NCI-H2081 (cell line): ENCODE measurements around the gene TRPM2.
"Not testable (repeated sequence)": the region's sequence is repeated elsewhere in the genome, so short reads cannot be mapped to it uniquely, and the experiment has no call there.

Source experiments
- DNase-seq, 2 experiments: peaks; one replicate each; lab custom pipeline; 2025; lab: John Stamatoyannopoulos, UW

The TRPM2 gene

DNA sequence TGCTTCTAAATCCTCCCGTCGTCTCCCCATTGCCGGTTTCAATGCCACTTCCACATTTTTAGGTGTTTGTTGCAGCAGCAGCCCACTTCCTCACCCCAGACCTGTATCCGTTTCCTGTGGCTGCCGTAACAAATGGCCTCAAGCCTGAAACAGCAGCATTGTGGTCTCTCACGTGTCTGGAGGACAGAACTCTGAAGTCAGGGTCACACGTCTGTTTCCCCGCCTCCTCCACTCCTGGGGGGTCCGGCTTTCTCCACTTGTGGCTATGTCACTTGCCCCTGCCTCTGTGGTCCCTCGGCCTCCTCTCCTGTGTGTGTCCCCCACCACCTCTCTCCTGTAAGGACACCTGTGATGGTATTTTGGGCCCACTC lies 21.8 kb downstream of the TRPM2 start:
- DNase-seq: no peak

DNA sequence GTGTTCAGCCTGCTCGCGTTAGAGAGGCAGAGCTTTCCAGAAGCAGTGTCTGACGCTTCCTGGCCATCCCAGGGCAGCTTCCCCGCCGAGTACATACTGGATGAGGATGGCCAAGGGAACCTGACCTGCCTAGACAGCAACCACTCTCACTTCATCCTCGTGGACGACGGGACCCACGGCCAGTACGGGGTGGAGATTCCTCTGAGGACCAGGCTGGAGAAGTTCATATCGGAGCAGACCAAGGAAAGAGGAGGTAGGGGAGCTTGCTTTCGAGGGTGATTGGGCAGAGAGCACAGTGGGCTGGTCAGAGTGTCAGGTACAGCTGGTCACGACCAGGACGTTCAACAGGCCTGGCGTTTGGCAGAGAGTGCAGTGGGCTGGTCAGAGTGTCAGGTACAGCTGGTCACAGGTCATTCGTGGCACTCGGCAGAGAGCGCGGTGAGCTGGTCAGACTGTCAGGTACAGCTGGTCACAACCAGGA lies 22.4 kb downstream of the TRPM2 start:
- DNase-seq: no peak

DNA sequence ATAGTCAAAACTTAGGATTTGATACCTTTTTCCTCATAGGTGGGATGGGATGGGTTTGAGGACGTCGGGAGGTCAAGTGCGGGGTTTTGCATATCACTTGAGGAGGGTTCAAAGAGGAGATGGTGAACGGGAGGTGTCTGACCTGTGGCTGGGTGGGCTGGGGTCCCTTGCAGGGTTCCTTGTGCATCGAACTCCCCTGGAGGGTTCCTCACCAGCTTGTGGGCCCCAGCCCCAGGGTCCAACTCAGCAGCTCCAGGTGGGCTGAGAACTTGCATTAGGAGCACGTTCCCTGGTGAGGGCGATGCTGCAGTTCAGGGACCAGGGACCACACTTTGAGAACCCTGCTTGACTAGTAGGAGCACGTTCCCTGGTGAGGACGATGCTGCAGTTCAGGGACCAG lies 23.2 kb downstream of the TRPM2 start:
- DNase-seq: no peak

DNA sequence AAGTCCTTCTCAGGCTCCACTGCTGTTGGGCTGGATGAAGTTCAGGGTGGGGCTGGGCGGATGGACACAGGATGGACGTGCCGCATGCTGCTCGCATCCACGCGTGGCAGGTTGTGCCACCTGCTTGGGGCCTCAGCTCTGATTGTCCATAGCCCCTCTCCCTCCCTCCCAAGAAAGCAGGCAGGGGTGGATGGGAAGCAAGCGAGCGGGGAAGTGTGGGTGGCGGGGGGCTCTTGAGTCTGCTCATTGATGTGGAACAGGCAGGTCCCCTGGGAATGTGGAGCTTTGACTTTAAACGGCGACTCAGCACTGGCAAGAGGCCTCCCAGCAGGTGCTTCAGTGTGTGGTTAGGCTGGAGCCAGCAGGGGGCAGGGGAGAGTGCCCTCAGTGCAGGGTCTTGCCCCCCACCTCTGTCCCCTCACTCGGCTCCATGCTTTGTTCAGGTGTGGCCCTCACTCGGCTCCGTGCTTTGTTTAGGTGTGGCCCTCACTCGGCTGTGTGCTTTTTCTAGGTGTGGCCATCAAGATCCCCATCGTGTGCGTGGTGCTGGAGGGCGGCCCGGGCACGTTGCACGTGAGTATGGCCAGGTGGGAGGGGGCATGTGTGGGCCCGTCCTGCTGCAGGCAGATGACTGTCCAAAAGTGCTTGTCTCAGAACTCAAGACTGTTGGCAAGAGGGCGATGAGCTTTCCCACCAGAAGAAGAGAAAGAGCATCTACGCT lies 23.9 kb downstream of the TRPM2 start:
- no peak for DNase-seq

DNA sequence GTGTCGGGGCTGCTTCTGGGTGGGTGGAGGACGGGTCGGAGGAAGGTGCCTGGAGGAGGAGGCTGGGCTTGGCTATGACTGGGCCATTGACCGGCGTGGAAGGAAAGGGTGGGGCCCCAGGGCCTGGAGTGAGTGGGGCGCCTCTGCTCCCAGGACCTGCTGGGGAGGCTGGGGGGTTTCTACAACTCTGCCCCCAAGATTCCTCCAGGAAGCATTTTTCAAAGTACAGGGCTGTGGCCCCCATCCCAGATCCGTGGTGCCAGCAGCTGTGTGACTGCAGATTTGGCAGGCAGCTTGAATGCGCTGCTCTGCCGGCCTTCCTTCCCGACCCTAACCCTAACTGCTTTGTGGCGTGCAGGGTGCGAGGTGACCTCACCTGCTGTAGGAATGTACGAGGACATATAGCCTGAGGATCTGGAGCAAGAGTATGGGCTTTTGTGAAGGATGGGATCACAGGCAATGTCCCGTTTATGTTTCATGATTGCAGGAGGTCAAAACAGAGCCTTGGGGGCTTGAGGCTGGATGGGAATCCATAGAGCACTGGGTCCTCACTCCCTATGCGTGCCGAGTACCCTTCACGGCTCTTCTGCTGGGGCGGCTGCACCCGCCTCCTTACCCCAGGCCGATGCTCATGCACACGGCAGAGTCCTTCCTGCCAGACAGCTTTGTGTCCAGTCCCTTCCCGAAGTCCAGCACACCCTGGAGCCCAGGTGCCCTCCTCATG lies 24.7 kb downstream of the TRPM2 start:
- DNase-seq: no peak

DNA sequence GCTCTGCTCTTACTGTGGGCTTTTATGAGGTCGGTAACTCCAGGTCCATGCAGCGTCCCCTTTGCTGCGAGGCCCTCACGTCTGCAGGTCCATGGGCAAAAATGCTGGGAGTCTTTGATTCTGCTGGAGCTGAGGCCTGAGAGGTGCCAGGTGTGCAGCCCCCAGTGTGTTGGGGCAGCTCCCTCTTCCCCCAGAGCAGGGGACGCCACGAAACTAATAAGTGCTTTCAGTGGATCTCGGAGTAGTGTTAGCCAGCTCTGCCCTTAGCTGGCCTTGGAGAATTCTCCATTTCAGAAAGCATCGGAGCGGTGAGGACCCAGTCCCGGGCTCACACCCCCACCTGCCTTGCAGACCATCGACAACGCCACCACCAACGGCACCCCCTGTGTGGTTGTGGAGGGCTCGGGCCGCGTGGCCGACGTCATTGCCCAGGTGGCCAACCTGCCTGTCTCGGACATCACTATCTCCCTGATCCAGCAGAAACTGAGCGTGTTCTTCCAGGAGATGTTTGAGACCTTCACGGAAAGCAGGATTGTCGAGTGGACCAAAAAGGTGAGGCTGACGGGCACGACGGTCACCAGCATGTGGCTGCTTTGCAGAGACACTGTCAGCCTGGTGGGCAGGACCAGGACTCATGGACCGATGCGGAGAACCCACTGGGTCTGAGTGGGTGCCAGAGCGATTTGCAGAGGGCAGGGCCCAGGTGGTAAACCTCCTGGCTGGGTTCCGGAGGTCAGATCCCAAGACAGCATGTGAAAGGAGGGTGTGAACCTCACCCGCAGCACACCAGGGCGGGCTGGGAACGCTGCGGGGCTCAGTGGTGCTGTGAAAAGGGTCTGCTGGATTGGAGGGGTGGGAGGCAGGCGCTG lies 25.5 kb downstream of the TRPM2 start:
- DNase-seq: no peak

DNA sequence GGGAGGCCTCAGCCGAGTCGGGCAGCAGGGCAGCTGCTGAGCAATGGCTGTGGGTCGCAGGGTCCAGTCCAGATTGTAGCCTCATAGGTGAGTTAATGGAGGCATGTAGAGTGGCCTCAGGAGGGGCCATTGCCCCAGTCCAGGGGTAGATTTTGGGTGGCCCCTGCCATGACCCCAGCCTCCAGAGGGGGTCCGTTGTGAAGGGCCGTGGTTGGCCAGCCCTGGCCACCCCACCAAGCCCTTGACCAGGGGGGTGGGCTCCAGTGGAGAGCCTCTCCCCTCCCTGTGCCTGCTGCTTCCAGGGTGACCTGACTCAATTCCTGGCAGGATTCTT lies 26.1 kb downstream of the TRPM2 start:
- no peak for DNase-seq

DNA sequence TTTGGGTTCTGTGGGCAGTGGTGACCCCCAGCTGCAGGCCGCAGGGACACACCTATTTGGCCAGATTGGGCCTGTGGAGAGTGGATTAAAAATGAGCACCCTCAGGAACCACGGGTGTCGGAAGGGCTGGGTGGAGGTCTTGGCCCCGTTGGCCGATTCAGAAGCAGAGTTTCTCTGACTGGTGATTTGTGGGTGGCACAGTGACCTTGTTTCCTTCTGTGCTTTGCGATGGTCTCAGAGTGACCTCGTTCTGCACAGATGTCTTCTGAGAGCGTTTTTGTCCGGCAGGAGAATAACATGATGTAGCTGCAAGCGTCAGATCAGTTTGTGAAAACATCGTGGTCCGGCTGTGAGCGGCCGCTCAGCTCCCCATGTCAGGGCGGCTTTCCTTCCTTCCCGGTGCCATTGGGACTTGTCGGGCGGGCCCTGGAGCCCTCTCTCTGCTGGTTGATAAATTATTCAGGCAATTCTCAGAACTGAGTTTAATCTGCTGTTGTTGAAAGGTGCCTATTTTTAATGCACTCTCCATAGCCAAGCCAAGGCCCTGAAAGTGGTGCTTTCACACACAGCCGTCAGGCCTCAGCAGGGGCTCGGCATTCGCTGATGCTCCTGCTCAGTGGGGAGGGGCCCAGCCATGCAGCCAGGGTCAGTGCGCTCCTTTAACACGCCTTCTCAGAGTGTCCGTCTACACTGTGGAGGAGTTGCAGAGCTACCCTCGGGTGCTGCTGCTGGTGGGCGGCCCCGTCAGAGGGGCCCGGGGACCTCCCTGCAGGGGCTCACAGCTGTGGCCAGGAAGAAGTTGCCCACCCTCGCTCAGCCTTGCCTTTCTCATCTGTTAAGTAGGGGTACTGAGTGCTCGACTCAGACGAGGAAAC lies 26.8 kb downstream of the TRPM2 start:
- no peak for DNase-seq

DNA sequence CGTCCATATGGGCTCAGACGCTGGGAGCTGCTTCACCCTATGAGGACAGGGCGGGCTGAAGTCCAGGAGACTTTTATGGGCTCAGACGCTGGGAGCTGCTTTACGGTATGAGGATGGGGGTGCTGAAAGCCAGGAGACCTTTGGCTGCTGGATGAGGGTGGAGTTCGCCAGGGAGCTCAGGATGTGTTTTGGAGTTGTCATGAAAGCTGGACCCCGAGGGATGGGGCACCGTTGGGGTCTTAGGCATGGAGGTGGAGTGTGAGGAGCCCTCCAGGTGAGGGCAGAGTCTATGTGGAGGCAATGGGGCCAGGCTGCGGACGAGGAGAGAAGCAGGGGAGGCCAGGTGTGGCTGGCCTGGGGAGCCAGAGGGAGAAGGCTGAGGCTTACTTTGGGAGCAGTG lies 27.5 kb downstream of the TRPM2 start:
- DNase-seq: no peak

DNA sequence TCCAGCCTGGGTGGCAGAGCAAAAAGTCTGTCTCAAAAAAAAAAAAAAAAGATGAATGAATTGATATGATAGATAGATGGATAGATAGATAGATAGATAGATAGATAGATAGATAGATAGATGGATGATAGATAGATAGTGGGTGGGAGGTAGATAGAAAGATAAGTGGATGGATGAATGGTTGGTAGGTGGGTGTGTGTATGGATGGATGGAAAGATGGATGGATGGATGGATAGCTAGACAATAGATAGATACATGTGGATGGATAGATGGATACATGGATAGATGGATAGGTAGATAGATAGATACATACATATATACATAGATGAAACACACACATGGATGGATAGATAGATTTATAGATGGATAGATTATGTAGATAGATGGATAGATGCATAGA lies 28.5 kb downstream of the TRPM2 start:
- no peak for DNase-seq

DNA sequence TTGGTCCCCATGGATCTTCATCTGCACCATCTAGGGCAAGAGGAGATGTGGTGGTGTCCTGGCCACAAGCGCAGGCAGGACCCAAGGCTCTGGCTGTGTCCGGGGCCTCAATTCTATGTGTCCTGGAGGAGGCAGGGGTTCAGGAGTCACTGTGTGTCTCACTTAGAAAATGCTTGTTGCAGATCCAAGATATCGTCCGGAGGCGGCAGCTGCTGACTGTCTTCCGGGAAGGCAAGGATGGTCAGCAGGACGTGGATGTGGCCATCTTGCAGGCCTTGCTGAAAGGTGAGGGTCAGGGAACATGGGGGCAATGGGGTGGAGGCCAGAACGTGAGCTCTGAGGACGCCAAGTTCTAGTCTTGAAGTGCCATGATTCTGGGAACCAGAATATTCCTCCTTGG lies 29.1 kb downstream of the TRPM2 start:
- DNase-seq: no peak

DNA sequence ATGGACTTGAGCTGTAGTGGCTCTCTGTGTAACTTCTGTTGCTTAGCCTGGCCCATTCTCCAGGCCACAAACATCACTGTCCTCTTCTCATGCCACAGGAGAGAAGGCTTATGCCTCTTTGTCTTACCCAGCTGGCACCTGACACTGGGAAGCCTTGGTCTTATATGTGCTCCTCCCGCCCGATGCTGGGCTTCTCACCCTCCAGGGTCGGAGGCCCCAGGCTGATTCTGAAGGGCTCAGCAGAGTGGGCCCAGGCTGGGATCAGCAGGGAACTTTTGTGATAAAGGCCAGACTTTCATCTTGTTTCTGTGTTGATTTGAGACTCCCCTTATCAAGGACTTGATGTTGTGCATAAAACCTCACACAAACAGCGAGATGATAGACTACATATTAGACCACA lies 29.8 kb downstream of the TRPM2 start:
- no peak for DNase-seq

DNA sequence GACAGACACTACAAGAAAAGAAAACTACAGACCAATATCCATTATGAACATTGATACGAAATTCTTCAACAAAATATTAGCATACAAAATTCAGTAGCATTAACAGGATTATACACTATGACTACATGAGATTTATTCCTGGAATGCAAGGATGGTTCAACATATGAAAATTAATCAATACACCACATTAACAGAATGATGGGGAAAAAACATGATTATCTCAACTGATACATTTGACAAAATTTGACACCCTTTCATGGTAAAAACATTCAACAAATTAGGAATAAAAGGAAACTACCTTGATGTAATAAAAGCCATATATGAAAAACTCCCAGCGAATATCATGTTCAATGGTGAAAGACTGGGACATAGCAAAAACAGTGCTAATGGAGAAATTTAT lies 31.5 kb downstream of the TRPM2 start:
- DNase-seq: no peak

DNA sequence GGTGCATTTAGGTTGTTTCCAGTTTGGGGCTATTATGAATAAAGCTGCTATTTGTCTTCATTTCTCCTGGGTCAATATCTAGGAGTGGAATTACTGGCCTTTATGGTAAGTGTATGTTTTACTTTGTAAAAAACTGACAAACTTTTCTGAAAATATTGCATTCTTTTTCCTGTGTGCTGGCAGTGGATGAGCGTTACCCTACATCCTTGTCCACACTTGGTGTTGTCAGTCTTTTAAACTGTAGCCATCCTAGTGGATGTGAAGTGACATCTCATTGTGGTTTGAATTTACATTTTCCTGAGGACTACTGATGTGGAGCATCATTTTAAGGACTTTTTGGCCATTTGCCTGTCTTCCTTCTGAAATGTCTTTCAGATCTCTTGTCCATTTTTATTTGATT lies 35.9 kb downstream of the TRPM2 start:
- no peak for DNase-seq

DNA sequence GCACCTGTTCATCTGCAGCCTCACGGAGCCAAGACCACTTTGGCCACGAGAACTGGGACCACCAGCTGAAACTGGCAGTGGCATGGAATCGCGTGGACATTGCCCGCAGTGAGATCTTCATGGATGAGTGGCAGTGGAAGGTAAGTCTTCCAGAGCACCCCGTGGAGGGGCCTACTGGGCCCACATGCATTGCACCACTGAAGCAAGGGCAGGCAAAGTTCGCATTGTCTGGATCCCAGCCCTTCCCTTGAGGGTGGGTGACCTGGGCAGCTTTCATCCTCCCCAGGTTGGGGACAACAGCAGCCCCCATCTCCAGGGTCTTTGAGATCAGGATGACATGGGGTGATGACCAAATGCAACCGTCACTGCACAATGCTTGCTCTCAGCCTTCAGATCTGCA lies 37.5 kb downstream of the TRPM2 start:
- no peak for DNase-seq

DNA sequence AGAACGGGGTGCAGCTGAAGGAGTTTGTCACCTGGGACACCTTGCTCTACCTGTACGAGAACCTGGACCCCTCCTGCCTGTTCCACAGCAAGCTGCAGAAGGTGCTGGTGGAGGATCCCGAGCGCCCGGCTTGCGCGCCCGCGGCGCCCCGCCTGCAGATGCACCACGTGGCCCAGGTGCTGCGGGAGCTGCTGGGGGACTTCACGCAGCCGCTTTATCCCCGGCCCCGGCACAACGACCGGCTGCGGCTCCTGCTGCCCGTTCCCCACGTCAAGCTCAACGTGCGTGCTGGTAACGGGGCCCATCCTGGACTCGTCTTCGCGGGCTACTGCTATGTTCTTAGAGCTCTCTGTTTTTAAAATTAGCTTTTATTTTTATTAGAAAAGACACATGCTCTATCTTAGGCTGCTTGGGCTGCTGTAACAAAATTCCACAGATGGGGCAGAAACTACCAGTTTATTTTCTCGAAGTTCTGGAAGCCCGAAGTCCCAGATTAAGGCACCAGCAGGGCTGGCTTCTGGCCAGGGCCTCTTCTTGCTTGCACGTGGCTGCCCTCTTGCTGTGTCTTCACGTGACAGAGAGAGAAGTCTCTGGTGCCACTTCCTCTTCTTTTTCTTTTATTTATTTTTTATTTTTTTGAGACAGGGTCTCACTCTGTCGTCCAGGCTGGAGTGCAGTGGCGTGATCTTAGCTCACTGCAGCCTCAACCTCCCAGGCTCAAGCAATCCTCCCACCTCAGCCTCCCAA lies 38.1 kb downstream of the TRPM2 start:
- no peak for DNase-seq

DNA sequence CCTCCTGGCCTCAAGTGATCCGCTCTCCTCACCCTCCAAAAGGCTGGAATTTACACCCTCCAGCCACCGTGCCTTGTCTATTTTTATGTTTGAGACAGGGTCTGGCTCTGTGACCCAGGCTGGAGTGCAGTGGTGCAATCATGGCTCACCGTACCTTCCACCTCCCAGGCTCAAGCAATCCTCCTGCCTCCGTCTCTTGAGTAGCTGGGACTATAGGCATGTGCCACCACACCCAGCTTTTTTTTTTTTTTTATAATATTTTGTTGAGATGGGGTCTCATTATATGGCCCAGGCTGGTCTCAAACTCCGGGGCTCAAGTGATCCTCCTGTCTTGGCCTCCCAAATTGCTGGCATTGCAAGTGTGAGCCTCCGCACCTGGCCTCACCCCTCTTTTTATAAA lies 38.8 kb downstream of the TRPM2 start:
- DNase-seq: no peak

DNA sequence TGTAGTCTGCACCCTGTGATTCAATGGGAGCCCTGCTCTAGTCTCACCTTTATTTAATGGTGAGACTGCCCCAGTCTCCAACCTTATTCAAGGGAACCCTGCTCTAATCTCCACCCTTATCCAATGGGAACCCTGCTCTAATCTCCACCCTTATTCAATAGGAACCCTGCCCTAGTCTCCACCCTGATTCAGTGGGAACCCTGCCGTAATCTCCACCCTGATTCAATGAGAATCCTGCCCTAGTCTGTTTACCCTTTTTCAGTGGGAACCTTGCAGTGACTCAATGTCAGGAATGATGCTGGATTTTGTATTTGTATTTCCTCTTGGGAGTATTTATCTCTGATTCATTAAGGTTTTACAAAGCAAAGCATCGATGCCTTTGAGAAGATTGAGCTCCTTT lies 39.5 kb downstream of the TRPM2 start:
- DNase-seq: no peak

DNA sequence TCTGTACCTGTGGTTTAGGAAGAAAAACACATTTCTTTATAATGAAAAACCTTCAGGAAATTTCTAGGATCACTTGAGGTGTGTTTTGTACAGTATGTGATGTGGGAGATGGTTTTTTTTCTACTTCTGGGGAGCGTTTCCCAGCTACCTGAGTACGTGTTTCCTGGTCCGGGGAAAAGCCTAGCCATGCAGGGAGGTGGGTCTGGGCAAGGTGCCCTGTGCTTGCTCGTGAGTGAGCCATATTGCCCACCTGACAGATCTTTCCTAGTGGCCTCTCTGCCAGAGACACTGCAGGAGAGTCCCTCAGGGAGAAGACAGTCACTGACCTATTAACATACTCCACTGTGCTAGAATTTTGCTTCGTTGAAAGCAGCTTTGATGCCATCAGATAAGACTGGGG lies 41.3 kb downstream of the TRPM2 start:
- DNase-seq: no peak

DNA sequence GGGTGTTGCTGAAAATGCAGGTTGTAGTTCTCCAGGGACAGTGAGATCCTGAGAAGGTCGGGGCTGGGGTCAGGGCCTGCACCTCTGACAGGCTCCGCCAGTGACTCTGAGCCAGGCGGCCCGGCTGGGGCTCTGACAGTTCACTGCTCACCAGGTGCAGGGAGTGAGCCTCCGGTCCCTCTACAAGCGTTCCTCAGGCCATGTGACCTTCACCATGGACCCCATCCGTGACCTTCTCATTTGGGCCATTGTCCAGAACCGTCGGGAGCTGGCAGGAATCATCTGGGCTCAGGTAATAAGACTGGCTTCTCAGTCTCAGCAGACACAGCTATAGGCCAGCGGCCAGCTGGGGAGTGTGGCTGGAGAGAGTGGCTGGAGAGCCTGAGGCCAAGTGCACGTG lies 41.8 kb downstream of the TRPM2 start:
- DNase-seq: no peak

DNA sequence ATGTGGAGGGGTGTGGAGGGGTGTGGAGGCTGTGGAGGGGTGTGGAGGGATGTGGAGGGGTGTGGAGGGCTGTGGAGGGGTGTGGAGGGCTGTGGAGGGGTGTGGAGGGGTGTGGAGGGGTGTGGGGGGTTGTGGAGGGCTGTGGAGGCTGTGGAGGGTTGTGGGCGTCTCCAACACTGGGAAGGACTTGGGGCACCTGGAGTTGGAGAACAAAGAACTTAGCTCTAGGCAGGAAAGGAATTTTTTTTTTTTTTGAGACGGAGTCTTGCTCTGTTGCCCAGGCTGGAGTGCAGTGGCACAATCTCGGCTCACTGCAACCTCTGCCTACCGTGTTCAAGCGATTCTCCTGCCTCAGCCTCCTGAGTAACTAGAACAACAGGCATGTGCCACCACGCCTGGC lies 43.4 kb downstream of the TRPM2 start:
- not testable (repeated sequence) for DNase-seq
